ENCODE measurements around the gene DCLK3. TPM values are rescaled to one million over a fixed set of nuclear protein-coding genes. Genes with fewer than 3 reads are reported as not detected.
A peak's percentile ranks its signal among the peaks of the same experiment; 100 is the strongest.

The DCLK3 gene
- total RNA-seq, 1 experiment from 2014 or later: not detected

- peak; percentile 89 for DNase-seq (ENCODE audit: low read depth)
These were observed 56.5 kb downstream of the DCLK3 start for GRCh38 chr3:36707623-36708409.

- no peak for DNase-seq (ENCODE audit: low read depth)
These were observed 59.3 kb downstream of the DCLK3 start for GRCh38 chr3:36705015-36705414.

- DNase-seq (ENCODE audit: low read depth): no peak
These were observed 60.1 kb downstream of the DCLK3 start for GRCh38 chr3:36704280-36704679.

DNA sequence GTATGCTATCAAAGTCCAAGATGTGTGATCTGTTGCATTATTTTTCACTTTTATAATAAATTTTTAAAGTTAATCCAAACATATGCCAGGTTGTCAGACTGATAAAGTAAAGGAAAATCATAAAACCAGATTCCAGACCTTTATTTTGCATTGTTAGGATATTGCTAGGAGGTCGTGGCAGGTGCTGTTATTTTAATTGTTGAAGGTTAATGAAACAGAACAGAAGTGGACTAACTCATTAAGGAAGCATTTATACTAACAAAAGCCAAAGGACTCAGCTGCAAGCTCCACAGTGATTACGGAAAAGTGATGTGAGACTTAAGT lies 63.1 kb downstream of the DCLK3 start:
- no peak for DNase-seq (ENCODE audit: low read depth)

- peak; percentile 69 for DNase-seq (ENCODE audit: low read depth)
These were observed 63.7 kb downstream of the DCLK3 start for GRCh38 chr3:36700537-36701248.

DNA sequence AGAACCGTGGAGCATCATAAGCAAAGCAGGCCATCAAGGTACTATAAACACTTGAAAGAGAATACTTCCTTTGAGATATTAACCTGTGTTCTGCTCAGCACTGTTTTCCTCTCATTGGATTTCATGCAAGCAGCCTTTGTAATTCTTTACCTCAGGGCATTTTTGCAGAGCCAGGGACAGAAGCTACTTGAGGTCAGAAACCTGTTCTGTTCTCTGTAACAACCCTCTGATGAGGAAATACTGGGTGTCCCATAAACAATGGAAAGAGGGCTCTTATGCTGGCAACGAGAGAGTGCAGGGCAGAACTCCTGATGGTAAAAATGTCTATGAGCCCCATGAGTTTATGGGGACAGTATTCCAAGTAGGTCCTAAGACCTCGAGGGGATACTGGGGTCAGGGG lies 66.0 kb downstream of the DCLK3 start:
- DNase-seq (ENCODE audit: low read depth): no peak

- no peak for DNase-seq (ENCODE audit: low read depth)
These were observed 66.9 kb downstream of the DCLK3 start for GRCh38 chr3:36697229-36698001.

- peak; percentile 35 for DNase-seq (ENCODE audit: low read depth)
These were observed 67.6 kb downstream of the DCLK3 start for GRCh38 chr3:36696799-36697198.

GRCh38 chr3:36695769-36696137 lies 68.6 kb downstream of the DCLK3 start:
- DNase-seq (ENCODE audit: low read depth): peak; percentile 45

GRCh38 chr3:36695113-36695768 lies 69.1 kb downstream of the DCLK3 start:
- no peak for DNase-seq (ENCODE audit: low read depth)

DNA sequence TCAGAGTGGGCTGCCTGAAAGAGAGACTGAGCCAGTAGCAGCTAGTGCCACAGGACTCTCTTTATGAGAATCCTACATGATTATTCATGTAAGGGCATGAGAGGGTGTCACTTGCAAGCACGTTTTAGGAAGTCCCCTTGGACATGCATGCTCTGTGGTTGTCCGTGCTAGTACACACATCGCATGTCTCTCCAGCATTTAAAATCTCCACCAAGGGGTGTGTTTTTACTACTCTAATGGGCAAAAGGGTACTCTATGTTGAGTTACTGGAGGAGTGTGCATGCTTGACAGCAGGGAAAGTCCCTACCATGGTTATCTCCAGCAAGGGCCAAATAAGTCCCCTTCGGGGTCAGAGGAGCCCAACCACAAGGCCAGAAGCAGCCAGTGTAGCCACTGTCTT lies 70.7 kb downstream of the DCLK3 start:
- DNase-seq (ENCODE audit: low read depth): peak; percentile 36

- DNase-seq (ENCODE audit: low read depth): no peak
These were observed 74.8 kb downstream of the DCLK3 start for GRCh38 chr3:36689560-36689959.

DNA sequence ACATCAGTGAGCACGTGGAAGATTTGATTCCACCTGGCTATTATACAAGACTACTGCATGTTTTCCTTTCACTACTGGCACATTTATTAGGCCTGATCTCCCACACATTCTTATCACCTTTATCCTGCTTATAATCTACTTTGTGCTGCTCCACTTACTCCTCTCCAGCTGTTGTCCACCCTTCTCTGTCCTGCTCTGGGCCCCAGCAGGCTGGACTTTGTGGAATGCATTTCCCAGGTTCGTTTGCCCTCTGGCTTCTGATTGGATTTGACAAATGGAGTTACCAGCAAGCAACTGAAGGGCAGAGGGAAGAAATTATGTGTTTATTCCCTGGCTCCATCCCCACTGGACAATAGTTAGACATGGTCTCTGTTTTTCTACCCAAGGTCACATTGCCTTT lies 75.5 kb downstream of the DCLK3 start:
- DNase-seq (ENCODE audit: low read depth): no peak

DNA sequence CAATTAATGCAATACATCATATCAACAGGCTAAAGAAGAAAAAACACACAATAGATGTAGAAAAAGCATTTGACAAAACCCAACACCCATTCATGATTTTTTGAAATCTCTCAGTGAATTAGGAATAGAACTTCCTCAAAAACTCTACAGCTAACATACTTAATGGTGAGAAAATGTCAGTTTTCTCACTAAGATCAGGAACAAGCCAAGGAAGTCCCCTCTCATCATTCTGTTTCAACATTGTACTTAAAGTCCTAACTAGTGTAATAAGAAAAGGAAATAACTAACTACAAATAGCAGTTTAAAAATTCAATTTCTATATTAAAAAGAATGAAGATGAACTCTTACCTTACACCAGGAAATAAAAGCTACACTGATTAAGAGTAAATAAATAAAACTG lies 77.8 kb downstream of the DCLK3 start:
- no peak for DNase-seq (ENCODE audit: low read depth)

DNA sequence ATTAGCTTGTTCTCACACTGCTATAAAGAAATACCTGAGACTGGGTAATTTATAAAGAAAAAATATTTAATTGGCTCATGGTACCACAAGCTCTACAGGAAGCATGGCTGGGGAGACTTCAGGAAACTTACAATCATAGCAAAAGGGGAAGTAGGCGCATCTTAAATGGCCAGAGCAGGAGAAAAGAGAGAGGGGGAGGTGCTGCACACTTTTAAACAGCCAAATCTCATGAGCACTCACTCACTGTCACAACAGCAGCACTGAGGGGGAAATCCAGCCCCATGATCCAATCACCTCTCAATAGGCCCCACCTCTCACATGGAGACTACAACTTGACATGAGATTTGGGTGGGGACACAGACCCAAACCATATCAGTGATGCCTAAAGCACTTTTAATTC lies 82.5 kb downstream of the DCLK3 start:
- no peak for DNase-seq (ENCODE audit: low read depth)

- peak; percentile 78 for DNase-seq (ENCODE audit: low read depth)
These were observed 83.4 kb downstream of the DCLK3 start for GRCh38 chr3:36680952-36681351.

GRCh38 chr3:36679384-36680200 lies 84.8 kb downstream of the DCLK3 start:
- peak; percentile 75 for DNase-seq (ENCODE audit: low read depth)

- peak; percentile 67 for DNase-seq (ENCODE audit: low read depth)
These were observed 85.9 kb downstream of the DCLK3 start for GRCh38 chr3:36678216-36679013.

DNA sequence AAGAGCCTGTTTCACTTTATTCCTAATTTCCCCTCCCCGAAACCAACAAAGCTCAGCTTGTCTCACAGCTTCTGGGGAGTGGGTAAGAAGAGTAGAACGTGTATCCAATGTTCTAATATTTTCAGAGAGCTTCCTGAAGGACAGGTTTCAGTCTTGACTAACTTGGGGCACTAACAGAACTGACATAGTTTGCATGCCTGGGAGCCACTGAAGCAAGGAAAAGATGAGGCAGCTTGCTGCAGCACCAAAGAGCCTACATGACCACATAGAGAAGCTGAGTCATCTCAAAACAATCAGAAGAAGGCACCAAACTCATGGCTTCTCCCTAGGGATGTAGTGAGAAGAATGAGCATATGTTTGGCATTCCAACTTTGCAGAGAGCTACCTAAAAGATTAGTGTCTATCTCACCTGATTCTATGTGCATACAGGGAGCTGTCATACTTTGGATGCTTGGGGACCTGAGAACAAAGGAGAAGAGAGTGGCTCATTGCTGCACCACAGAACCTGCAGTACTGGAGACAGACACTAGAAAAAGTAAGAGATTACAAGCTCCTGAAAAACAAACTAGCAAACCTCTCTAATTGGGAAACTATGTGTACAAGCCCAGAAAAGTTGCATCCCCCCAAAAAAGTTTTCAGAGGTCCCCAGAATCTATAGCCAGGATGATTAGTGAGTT lies 86.9 kb downstream of the DCLK3 start:
- peak; percentile 96 for DNase-seq (ENCODE audit: low read depth)

DNA sequence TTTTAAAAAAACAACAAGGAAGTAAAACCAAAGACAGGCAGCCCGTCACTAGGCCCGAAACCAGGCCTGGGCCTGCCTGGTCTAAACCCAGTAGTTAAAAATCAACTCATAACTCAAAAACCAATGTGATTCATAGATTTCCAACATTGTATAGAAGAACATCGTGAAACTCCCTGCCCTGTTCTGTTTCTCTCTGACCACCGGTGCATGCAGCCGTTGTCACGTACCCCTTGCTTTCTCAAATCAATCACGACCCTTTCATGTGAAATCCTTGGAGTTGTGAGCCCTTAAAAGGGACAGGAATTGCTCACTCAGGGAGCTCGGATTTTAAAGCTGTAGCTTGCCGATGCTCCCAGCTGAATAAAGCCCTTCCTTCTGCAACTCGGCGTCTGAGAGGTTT lies 89.5 kb downstream of the DCLK3 start:
- DNase-seq (ENCODE audit: low read depth): no peak

All from RPMI7951 (cell line).